MM.1S (cell line): ENCODE data around the gene ELP2.

Experiments used
- CTCF ChIP-seq: fragments of 300-600 bp; sonication (generic); IDR thresholded peaks from 2 replicates; pipeline ENCODE4 v1.5.1; 2016; ENCODE audit warnings: antibody characterized with exemption, low read length, mixed read lengths
- EZH2 ChIP-seq: fragments of 300-600 bp; sonication (generic); optimal IDR thresholded peaks from 2 replicates; pipeline ENCODE3; 2017; ENCODE audit warnings: low read depth, mild to moderate bottlenecking, antibody characterized with exemption, low read length, mixed read lengths

DNA sequence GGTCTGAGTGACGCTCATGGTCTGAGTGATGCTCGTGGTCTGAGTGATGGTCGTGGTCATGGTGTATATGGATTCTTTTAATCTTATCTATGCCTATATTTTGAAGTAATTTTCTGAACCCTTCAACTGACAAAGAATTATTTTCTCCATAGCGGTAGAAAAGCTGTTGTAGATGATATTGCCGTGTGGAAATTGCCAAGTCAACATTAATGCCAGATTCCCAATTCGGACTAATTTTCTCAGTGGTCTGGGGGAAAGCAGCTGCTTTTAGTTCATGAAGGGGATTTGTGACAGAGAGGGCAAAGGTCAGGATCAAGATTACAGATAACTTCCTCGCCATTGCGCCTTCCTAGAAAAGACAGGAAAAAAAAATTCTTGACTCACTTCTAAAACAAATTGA is 3.0 kb upstream of the ELP2 start:
- no peak for TF ChIP-seq CTCF
- TF ChIP-seq EZH2: no peak
